OCI-LY7 (cell line): ENCODE data around the gene CHRNB2. TPM values are rescaled to one million over a fixed set of nuclear protein-coding genes. Genes with fewer than 3 reads are reported as not detected.

Experiments
- BruUV-seq: library from RNA; stranded (reverse); fragments of 400-500 nt; replicated peaks from 2 replicates; lab custom pipeline; 2021; lab: Mats Ljungman, UMichigan
- CTCF ChIA-PET: fragments of 300-600 bp; sonication (Branson Sonifier 250); formaldehyde crosslinking; loops from one replicate; lab custom pipeline; 2022; ENCODE audit warnings: antibody characterized with exemption; ENCODE audit not compliant: unreplicated experiment; lab: Charles Lee
- POLR2A ChIA-PET: fragments of 300-600 bp; sonication (Branson Sonifier 250); formaldehyde crosslinking; loops from one replicate; lab custom pipeline; 2022; ENCODE audit warnings: antibody characterized with exemption; lab: Charles Lee
- DNase-seq: peaks from one replicate; pipeline ENCODE4 v3.0.0-alpha.2; 2015; ENCODE audit warnings: low spot score
- H2AFZ ChIP-seq: fragments of 200-600 bp; sonication (generic), shearing (Covaris generic); 2 replicates; pipeline ENCODE4 v1.6.1; 2014; ENCODE audit warnings: mild to moderate bottlenecking, antibody characterized with exemption, low read length, moderate library complexity
- H3K27ac ChIP-seq: fragments of 200-600 bp; sonication (generic); 2 replicates; pipeline ENCODE4 v1.5.1; 2014; ENCODE audit warnings: mixed run types, low read depth, mild to moderate bottlenecking, moderate library complexity, low read length, inconsistent platforms; ENCODE audit not compliant: poor library complexity, severe bottlenecking
- H3K36me3 ChIP-seq: fragments of 200-600 bp; sonication (generic); 2 replicates; pipeline ENCODE4 v1.6.1; 2014; ENCODE audit warnings: mild to moderate bottlenecking, antibody characterized with exemption, low read length, moderate library complexity, mixed read lengths; ENCODE audit not compliant: insufficient read depth
- H3K4me1 ChIP-seq: fragments of 200-600 bp; sonication (generic); 2 replicates; pipeline ENCODE4 v1.5.1; 2014; ENCODE audit warnings: mild to moderate bottlenecking, low read length; ENCODE audit not compliant: insufficient read depth, poor library complexity, severe bottlenecking
- H3K4me2 ChIP-seq: fragments of 200-600 bp; sonication (generic); 2 replicates; pipeline ENCODE4 v1.6.1; 2014; ENCODE audit warnings: mild to moderate bottlenecking, low read length
- H3K4me3 ChIP-seq: fragments of 200-600 bp; sonication (generic); 2 replicates; pipeline ENCODE4 v1.5.1; 2014; ENCODE audit warnings: mild to moderate bottlenecking, low read depth, low read length; ENCODE audit not compliant: poor library complexity, severe bottlenecking
- H3K79me2 ChIP-seq: fragments of 200-600 bp; sonication (generic); 2 replicates; pipeline ENCODE4 v1.6.1; 2016; ENCODE audit warnings: low read depth, mild to moderate bottlenecking, low read length, moderate library complexity, mixed read lengths; ENCODE audit not compliant: insufficient read depth
- H3K9me2 ChIP-seq: fragments of 200-600 bp; sonication (generic); 2 replicates; pipeline ENCODE4 v1.6.1; 2016; ENCODE audit warnings: mild to moderate bottlenecking, low read length, mixed read lengths; ENCODE audit not compliant: insufficient read depth
- H3K9me3 ChIP-seq: fragments of 200-600 bp; sonication (generic); 2 replicates; pipeline ENCODE4 v1.6.1; 2014; ENCODE audit warnings: mild to moderate bottlenecking, mixed run types, low read length, mixed read lengths
- H4K20me1 ChIP-seq: fragments of 200-600 bp; sonication (generic); 2 replicates; pipeline ENCODE4 v1.6.1; 2014; ENCODE audit warnings: mild to moderate bottlenecking, antibody characterized with exemption, low read length, moderate library complexity, mixed read lengths; ENCODE audit not compliant: insufficient read depth
- EZH2phosphoT487 ChIP-seq: fragments of 200-600 bp; sonication (generic); IDR thresholded peaks from 2 replicates; pipeline ENCODE4 v1.6.1; 2018; ENCODE audit warnings: low read depth, borderline replicate concordance, mild to moderate bottlenecking, mixed run types, antibody characterized with exemption, low read length, moderate library complexity, mixed read lengths
- intact Hi-C: fragments of 100-400 bp; cut with micrococcal nuclease; formaldehyde crosslinking; loops from one replicate; pipeline ENCODE4 v1.10.0; 2022; ENCODE audit not compliant: unreplicated experiment
- total RNA-seq, 2 experiments: library from RNA; depleted of rRNA in 1 of 2; stranded (reverse); fragments of >200 nt in 1 of 2; shearing (Covaris generic) in 1 of 2; gene quantifications; 2 replicates each; pipeline ENCODE4 v1.2.3, GENCODE V29; 2014 to 2022
- TF ChIP-seq, protein P1 (sequence below): fragments of 200-600 bp; sonication (generic); conservative IDR thresholded peaks from 2 replicates; pipeline ENCODE4 v1.5.1; 2014; ENCODE audit warnings: mild to moderate bottlenecking, antibody characterized with exemption, low read length, moderate library complexity, mixed read lengths

Gene CHRNB2
- total RNA-seq, 2 experiments from 2014 or later = 0.13 to 0.42 TPM

DNA sequence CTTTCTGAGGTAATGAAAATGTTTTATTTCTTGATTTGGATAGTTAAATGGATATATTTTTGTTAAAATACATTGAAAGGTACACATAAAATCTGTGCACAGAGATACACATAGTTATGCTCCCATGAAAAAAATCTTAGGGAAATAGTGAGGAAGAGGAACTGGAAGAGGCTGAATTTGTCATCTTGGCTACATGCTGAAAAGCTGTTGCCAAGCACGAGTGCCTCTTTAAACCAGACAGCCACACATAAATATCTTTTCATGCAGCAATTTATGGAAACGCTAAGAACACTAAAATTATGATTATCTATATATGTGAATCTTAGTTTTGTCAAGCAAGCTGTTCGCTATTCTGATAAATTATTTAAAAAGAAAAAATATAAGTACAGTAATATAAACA is 53.2 kb downstream of the CHRNB2 start:
- DNase-seq = no peak
- Histone ChIP-seq H3K4me1 (peaks cover 9% of the 10 kb centered on the region), H3K4me3 (no peak overlapping the region), H3K9me3 (no peaks in the 10 kb centered on the region), H3K9me2 (no peaks in the 10 kb centered on the region), H3K4me2 (no peak overlapping the region), H3K79me2 (peaks cover 94% of the 10 kb centered on the region), H3K27ac (no peak overlapping the region), H4K20me1 (peaks cover 18% of the 10 kb centered on the region), H2AFZ (no peak overlapping the region), H3K36me3 (peaks cover 45% of the 10 kb centered on the region)
- BruUV-seq = no TSS peak
- CTCF ChIA-PET = no interaction called here
- TF ChIP-seq, protein P1, sequence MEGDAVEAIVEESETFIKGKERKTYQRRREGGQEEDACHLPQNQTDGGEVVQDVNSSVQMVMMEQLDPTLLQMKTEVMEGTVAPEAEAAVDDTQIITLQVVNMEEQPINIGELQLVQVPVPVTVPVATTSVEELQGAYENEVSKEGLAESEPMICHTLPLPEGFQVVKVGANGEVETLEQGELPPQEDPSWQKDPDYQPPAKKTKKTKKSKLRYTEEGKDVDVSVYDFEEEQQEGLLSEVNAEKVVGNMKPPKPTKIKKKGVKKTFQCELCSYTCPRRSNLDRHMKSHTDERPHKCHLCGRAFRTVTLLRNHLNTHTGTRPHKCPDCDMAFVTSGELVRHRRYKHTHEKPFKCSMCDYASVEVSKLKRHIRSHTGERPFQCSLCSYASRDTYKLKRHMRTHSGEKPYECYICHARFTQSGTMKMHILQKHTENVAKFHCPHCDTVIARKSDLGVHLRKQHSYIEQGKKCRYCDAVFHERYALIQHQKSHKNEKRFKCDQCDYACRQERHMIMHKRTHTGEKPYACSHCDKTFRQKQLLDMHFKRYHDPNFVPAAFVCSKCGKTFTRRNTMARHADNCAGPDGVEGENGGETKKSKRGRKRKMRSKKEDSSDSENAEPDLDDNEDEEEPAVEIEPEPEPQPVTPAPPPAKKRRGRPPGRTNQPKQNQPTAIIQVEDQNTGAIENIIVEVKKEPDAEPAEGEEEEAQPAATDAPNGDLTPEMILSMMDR = no peak
- TF ChIP-seq EZH2phosphoT487 = no peak
- POLR2A ChIA-PET = interaction anchor here (3.1 kb wide), 1 partner anchor 10 kb away, joined by 14 read pairs; no protein-coding TSS in a partner anchor
- intact Hi-C loops = no loop called here

GRCh38 chr1:154621875-154622274 is 54.3 kb downstream of the CHRNB2 start:
- Histone ChIP-seq H3K4me2 (no peak overlapping the region), H3K36me3 (peaks cover 45% of the 10 kb centered on the region), H2AFZ (no peak overlapping the region), H3K9me2 (no peaks in the 10 kb centered on the region), H3K79me2 (peaks cover 94% of the 10 kb centered on the region), H3K9me3 (no peaks in the 10 kb centered on the region), H3K4me1 (peaks cover 16% of the 10 kb centered on the region), H4K20me1 (peaks cover 23% of the 10 kb centered on the region), H3K27ac (no peak overlapping the region), H3K4me3 (no peak overlapping the region)
- no TSS peak for BruUV-seq
- intact Hi-C loops = no loop called here
- no peak for DNase-seq
- CTCF ChIA-PET = no interaction called here
- no peak for TF ChIP-seq EZH2phosphoT487
- TF ChIP-seq, protein P1 = no peak
- POLR2A ChIA-PET = interaction anchor here (0.5 kb wide), 1 partner anchor 270 kb away, joined by 3 read pairs; no protein-coding TSS in a partner anchor

GRCh38 chr1:154622503-154623039 is 55.0 kb downstream of the CHRNB2 start:
- BruUV-seq = no TSS peak
- no peak for DNase-seq
- H3K9me3 ChIP-seq = no peaks in the 10 kb centered on the region
- H4K20me1 ChIP-seq = peaks cover 18% of the 10 kb centered on the region
- H3K79me2 ChIP-seq = peaks cover 94% of the 10 kb centered on the region
- no peak overlapping the region for H3K4me2 ChIP-seq
- H3K36me3 ChIP-seq = peaks cover 45% of the 10 kb centered on the region
- TF ChIP-seq, protein P1 = no peak
- no peak for TF ChIP-seq EZH2phosphoT487
- no peak overlapping the region for H3K4me3 ChIP-seq
- H2AFZ ChIP-seq = no peak overlapping the region
- CTCF ChIA-PET = no interaction called here
- peaks cover 16% of the 10 kb centered on the region for H3K4me1 ChIP-seq
- no peak overlapping the region for H3K27ac ChIP-seq
- POLR2A ChIA-PET = interaction anchor here (0.5 kb wide), 1 partner anchor 269 kb away, joined by 3 read pairs; no protein-coding TSS in a partner anchor
- intact Hi-C loops = no loop called here
- no peaks in the 10 kb centered on the region for H3K9me2 ChIP-seq
